GM21723 (cell line): ENCODE results near the gene TTC22.

ENCODE experiments used
- ATAC-seq: cut with Tn5 transposase; IDR thresholded peaks from one replicate; pipeline ENCODE4 v1.9.1; 2021; ENCODE audit warnings: mild to moderate bottlenecking, moderate library complexity; ENCODE audit not compliant: unreplicated experiment

Gene TTC22

GRCh38 chr1:54810153-54810942 is 9.2 kb upstream of the TTC22 start:
- peak; percentile 68 for ATAC-seq

- ATAC-seq, result no peak
Measured at GRCh38 chr1:54809496-54810074, 8.5 kb upstream of the TTC22 start.

GRCh38 chr1:54808443-54809207 is 7.5 kb upstream of the TTC22 start:
- no peak for ATAC-seq

GRCh38 chr1:54807756-54808155 is 6.6 kb upstream of the TTC22 start:
- no peak for ATAC-seq

GRCh38 chr1:54806931-54807611 is 5.9 kb upstream of the TTC22 start:
- no peak for ATAC-seq

GRCh38 chr1:54805981-54806381 is 4.9 kb upstream of the TTC22 start:
- ATAC-seq, result no peak

GRCh38 chr1:54805466-54805865 is 4.3 kb upstream of the TTC22 start:
- no peak for ATAC-seq

GRCh38 chr1:54804471-54805132 is 3.5 kb upstream of the TTC22 start:
- no peak for ATAC-seq

- no peak for ATAC-seq
Measured at GRCh38 chr1:54803761-54804470, 2.8 kb upstream of the TTC22 start.

GRCh38 chr1:54800041-54800898 is 853 bp downstream of the TTC22 start:
- ATAC-seq, result no peak

GRCh38 chr1:54798769-54799641 is 2.1 kb downstream of the TTC22 start:
- ATAC-seq, result peak; percentile 42

- ATAC-seq, result no peak
Measured at GRCh38 chr1:54798206-54798605, 2.9 kb downstream of the TTC22 start.

GRCh38 chr1:54796902-54797301 is 4.2 kb downstream of the TTC22 start:
- ATAC-seq, result no peak

- ATAC-seq, result no peak
Measured at GRCh38 chr1:54795841-54796468, 5.2 kb downstream of the TTC22 start.

GRCh38 chr1:54795356-54795665 is 5.8 kb downstream of the TTC22 start:
- ATAC-seq, result no peak

- ATAC-seq, result no peak
Measured at GRCh38 chr1:54794451-54795355, 6.4 kb downstream of the TTC22 start.

GRCh38 chr1:54792686-54793282 is 8.3 kb downstream of the TTC22 start:
- no peak for ATAC-seq
